H9 (cell line): ENCODE results near the gene MPPE1. TPM values are rescaled to one million over a fixed set of nuclear protein-coding genes. Genes with fewer than 3 reads are reported as not detected.

ENCODE experiments used
- DNase-seq: peaks from one replicate; pipeline ENCODE4 v3.0.0-alpha.2; 2017
- H2AFZ ChIP-seq: one replicate; pipeline ENCODE4 v1.6.1; 2013; ENCODE audit warnings: mild to moderate bottlenecking, low read length, control low read depth, moderate library complexity
- H2AK5ac ChIP-seq: 2 replicates; pipeline ENCODE4 v1.6.1; 2013; ENCODE audit warnings: low read length, control low read depth, mixed read lengths; ENCODE audit not compliant: insufficient read length
- H2BK120ac ChIP-seq: one replicate; pipeline ENCODE4 v1.6.1; 2013; ENCODE audit warnings: low read depth, mild to moderate bottlenecking, low read length, control low read depth, inconsistent platforms; ENCODE audit not compliant: poor library complexity, severe bottlenecking
- H2BK12ac ChIP-seq: 2 replicates; pipeline ENCODE4 v1.6.1; 2013; ENCODE audit warnings: low read length, control low read depth, mixed read lengths, low read depth; ENCODE audit not compliant: insufficient read length
- H2BK15ac ChIP-seq: 2 replicates; pipeline ENCODE4 v1.6.1; 2013; ENCODE audit warnings: low read depth, low read length, control low read depth
- H2BK20ac ChIP-seq: one replicate; pipeline ENCODE4 v1.6.1; 2013; ENCODE audit warnings: low read depth, mild to moderate bottlenecking, low read length, control low read depth, inconsistent platforms; ENCODE audit not compliant: poor library complexity, severe bottlenecking
- H2BK5ac ChIP-seq: 2 replicates; pipeline ENCODE4 v1.6.1; 2013; ENCODE audit warnings: low read length, control low read depth, mixed read lengths; ENCODE audit not compliant: insufficient read length
- H3K14ac ChIP-seq: 2 replicates; pipeline ENCODE4 v1.6.1; 2013; ENCODE audit warnings: low read length, control low read depth; ENCODE audit not compliant: insufficient read depth
- H3K18ac ChIP-seq: 2 replicates; pipeline ENCODE4 v1.6.1; 2013; ENCODE audit warnings: low read depth, mild to moderate bottlenecking, mixed read lengths, low read length, control low read depth; ENCODE audit not compliant: insufficient read length
- H3K23ac ChIP-seq: 2 replicates; pipeline ENCODE4 v1.6.1; 2013; ENCODE audit warnings: low read length, control low read depth, mixed read lengths, low read depth; ENCODE audit not compliant: insufficient read length
- H3K23me2 ChIP-seq: 2 replicates; pipeline ENCODE4 v1.6.1; 2013; ENCODE audit warnings: low read depth, mild to moderate bottlenecking, mixed read lengths, low read length, control low read depth; ENCODE audit not compliant: insufficient read length, poor library complexity, severe bottlenecking
- H3K27ac ChIP-seq: 2 replicates; pipeline ENCODE4 v1.5.1; 2013; ENCODE audit warnings: low read length, control low read depth, mixed read lengths, low read depth; ENCODE audit not compliant: insufficient read length
- H3K27me3 ChIP-seq: 2 replicates; pipeline ENCODE4 v1.6.1; 2013; ENCODE audit warnings: low read length, control low read depth, inconsistent platforms; ENCODE audit not compliant: insufficient read depth
- H3K4ac ChIP-seq: 2 replicates; pipeline ENCODE4 v1.6.1; 2013; ENCODE audit warnings: low read depth, mild to moderate bottlenecking, control low read depth, inconsistent platforms, low read length, moderate library complexity
- H3K4me1 ChIP-seq: 2 replicates; pipeline ENCODE4 v1.6.1; 2013; ENCODE audit warnings: low read length, control low read depth, inconsistent platforms; ENCODE audit not compliant: insufficient read depth
- H3K4me2 ChIP-seq: 2 replicates; pipeline ENCODE4 v1.6.1; 2013; ENCODE audit warnings: low read length, control low read depth, mixed read lengths; ENCODE audit not compliant: insufficient read length, insufficient read depth
- H3K56ac ChIP-seq: 2 replicates; pipeline ENCODE4 v1.6.1; 2013; ENCODE audit warnings: low read depth, mild to moderate bottlenecking, mixed read lengths, low read length, control low read depth; ENCODE audit not compliant: insufficient read length
- H3K79me1 ChIP-seq: 2 replicates; pipeline ENCODE4 v1.6.1; 2013; ENCODE audit warnings: low read depth, mild to moderate bottlenecking, moderate library complexity, low read length, control low read depth, inconsistent platforms; ENCODE audit not compliant: insufficient read depth, poor library complexity, severe bottlenecking
- H3K79me2 ChIP-seq: 2 replicates; pipeline ENCODE4 v1.6.1; 2013; ENCODE audit warnings: low read length, control low read depth, inconsistent platforms; ENCODE audit not compliant: insufficient read depth
- H3K9ac ChIP-seq: 2 replicates; pipeline ENCODE4 v1.6.1; 2013; ENCODE audit warnings: low read length, control low read depth, mixed read lengths; ENCODE audit not compliant: insufficient read length; ENCODE audit errors: extremely low read depth
- H3K9me3 ChIP-seq: one replicate; pipeline ENCODE4 v1.6.1; 2013; ENCODE audit warnings: low read depth, low read length, inconsistent platforms; ENCODE audit not compliant: control insufficient read depth
- H3T11ph ChIP-seq: one replicate; pipeline ENCODE4 v1.6.1; 2013; ENCODE audit warnings: mild to moderate bottlenecking, low read length, control low read depth, inconsistent platforms
- H4K20me1 ChIP-seq: one replicate; pipeline ENCODE4 v1.6.1; 2013; ENCODE audit not compliant: control insufficient read depth, insufficient read length, insufficient read depth
- H4K5ac ChIP-seq: 2 replicates; pipeline ENCODE4 v1.6.1; 2013; ENCODE audit warnings: low read depth, mild to moderate bottlenecking, mixed read lengths, low read length, control low read depth; ENCODE audit not compliant: insufficient read length
- H4K8ac ChIP-seq: replicated peaks from 2 replicates; pipeline ENCODE4 v1.6.1; 2013; ENCODE audit warnings: low read length, control low read depth, mixed read lengths, low read depth; ENCODE audit not compliant: insufficient read length
- H4K91ac ChIP-seq: 2 replicates; pipeline ENCODE4 v1.6.1; 2013; ENCODE audit warnings: low read depth, mild to moderate bottlenecking, moderate library complexity, mixed read lengths, low read length, control low read depth; ENCODE audit not compliant: insufficient read length
- H3K27ac Mint-ChIP-seq, 3 experiments: 2 replicates in 2 of 3; 3 replicates in 1 of 3; pipeline ENCODE4 v1.8.0; 2020 to 2021; ENCODE audit warnings: mixed read lengths in 3 of 3, mild to moderate bottlenecking in 1 of 3, moderate library complexity in 1 of 3
- H3K27me3 Mint-ChIP-seq: 2 replicates; pipeline ENCODE4 v1.8.0; 2021; ENCODE audit warnings: low read depth, mild to moderate bottlenecking, moderate library complexity, mixed read lengths
- H3K36me3 Mint-ChIP-seq, 3 experiments: 2 replicates in 2 of 3; 3 replicates in 1 of 3; pipeline ENCODE4 v1.8.0; 2020 to 2021; ENCODE audit warnings: low read depth in 3 of 3, mixed read lengths in 3 of 3; ENCODE audit not compliant: insufficient read depth in 1 of 3
- H3K4me1 Mint-ChIP-seq, 2 experiments: 2 replicates each; pipeline ENCODE4 v1.8.0; 2020; ENCODE audit warnings: mixed read lengths in 2 of 2
- H3K4me3 Mint-ChIP-seq, 2 experiments: 2 replicates in 1 of 2; 3 replicates in 1 of 2; pipeline ENCODE4 v1.8.0; 2020 to 2021; ENCODE audit warnings: mild to moderate bottlenecking in 2 of 2, mixed read lengths in 2 of 2, moderate library complexity in 1 of 2
- H3K9me3 Mint-ChIP-seq, 2 experiments: 2 replicates in 1 of 2; 3 replicates in 1 of 2; pipeline ENCODE4 v1.8.0; 2020; ENCODE audit warnings: mild to moderate bottlenecking in 2 of 2, mixed read lengths in 2 of 2, moderate library complexity in 1 of 2
- WGBS: extraction: QIAGEN DNeasy Blood & Tissue Kit; methylation state at CpG from one replicate; pipeline ENCODE4 v1.1.7; 2013; ENCODE audit warnings: missing lambda C conversion rate, low lambda C conversion rate, mixed read lengths; ENCODE audit not compliant: insufficient read length; ENCODE audit errors: extremely low coverage; 5-methylcytosine and 5-hydroxymethylcytosine counted together
- total RNA-seq: library from RNA; stranded (reverse); gene quantifications from 2 replicates; pipeline ENCODE4 v1.2.1, GENCODE V29; 2021
- TF ChIP-seq, protein P1 (sequence below): fragments of 200-600 bp; sonication (generic); conservative IDR thresholded peaks from 3 replicates; pipeline ENCODE4 v1.8.0; 2021; ENCODE audit warnings: antibody characterized with exemption, mild to moderate bottlenecking

MPPE1 gene
- total RNA-seq, 1 experiment from 2014 or later, result 13.2 TPM

DNA sequence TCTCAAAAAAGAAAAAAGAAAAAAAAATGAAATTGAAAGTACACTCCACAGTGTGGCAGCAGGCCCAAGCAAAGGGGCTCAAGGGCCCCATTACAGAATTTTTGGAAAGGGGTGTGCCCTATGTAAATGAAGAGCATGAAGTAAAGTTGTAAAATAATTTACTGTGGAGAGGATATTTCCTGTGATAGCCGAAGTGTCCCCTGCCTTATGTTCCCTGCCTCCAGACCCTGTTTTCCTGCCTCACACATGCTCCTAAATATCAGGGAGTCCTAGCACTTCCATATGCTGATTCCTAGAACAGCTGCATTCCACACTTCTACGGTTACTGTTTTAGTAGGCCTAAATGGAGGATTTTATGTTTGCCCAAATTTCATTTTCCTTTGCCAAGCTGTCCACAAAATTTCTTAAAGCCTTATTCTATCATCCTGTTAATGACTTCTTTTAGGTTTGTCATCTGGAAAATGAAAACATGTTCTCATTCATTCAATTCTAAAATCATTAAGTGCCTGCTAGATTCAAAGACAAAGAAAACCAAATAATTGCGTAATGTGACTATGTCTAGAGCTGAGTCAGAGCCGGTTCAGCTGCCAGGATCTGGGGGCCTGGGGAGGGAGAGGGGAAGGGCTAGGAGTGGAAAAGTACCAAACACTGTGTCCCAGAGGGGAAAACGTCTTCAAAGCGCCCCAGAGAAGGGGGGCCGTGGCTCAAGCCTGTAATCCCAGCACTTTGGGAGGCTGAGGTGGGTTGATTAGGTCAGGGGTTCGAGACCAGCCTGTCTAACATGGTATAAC is 47.3 kb upstream of the MPPE1 start:
- H3K4me1 ChIP-seq, result no peaks in the 10 kb centered on the region
- H3K23me2 ChIP-seq, result no peaks in the 10 kb centered on the region
- H2BK20ac ChIP-seq, result no peak overlapping the region
- Mint-ChIP-seq H3K36me3 (peaks cover 3 to 19% (median 15%) of the 10 kb centered on the region in 3 experiments; a peak in 5 of 7 replicates), H3K4me1 (peaks cover 19 to 25% of the 10 kb centered on the region in 2 experiments), H3K27me3 (peaks cover 2% of the 10 kb centered on the region), H3K27ac (peak overlapping the region in 2 of 3 experiments; percentile 23 to 71; a peak in 4 of 7 replicates), H3K9me3 (peaks cover 19 to 23% of the 10 kb centered on the region in 2 experiments; a peak in 4 of 5 replicates), H3K4me3 (no peak overlapping the region)
- no peak overlapping the region for H2BK12ac ChIP-seq
- no peak overlapping the region for H3K4ac ChIP-seq
- H3K4me2 ChIP-seq, result no peak overlapping the region
- H3K9me3 ChIP-seq, result no peaks in the 10 kb centered on the region
- H3K23ac ChIP-seq, result no peak overlapping the region
- H4K91ac ChIP-seq, result no peak overlapping the region
- no peak overlapping the region for H3K9ac ChIP-seq
- no peak overlapping the region for H3T11ph ChIP-seq
- H3K79me2 ChIP-seq, result no peaks in the 10 kb centered on the region
- no peak overlapping the region for H3K56ac ChIP-seq
- no peak overlapping the region for H2BK120ac ChIP-seq
- H2BK15ac ChIP-seq, result no peak overlapping the region
- H3K27me3 ChIP-seq, result no peaks in the 10 kb centered on the region
- no CpG with 5 or more reads among the region's 8 CpGs for WGBS
- H3K79me1 ChIP-seq, result no peaks in the 10 kb centered on the region
- no peak overlapping the region for H2AK5ac ChIP-seq
- H4K20me1 ChIP-seq, result no peaks in the 10 kb centered on the region
- peak; percentile 82 for DNase-seq
- H4K5ac ChIP-seq, result no peak overlapping the region
- H3K27ac ChIP-seq, result no peak overlapping the region
- no peak overlapping the region for H3K18ac ChIP-seq
- no peak overlapping the region for H2AFZ ChIP-seq
- no peak overlapping the region for H2BK5ac ChIP-seq
- H4K8ac ChIP-seq, result no peak overlapping the region
- H3K14ac ChIP-seq, result no peak overlapping the region
- TF ChIP-seq, protein P1, sequence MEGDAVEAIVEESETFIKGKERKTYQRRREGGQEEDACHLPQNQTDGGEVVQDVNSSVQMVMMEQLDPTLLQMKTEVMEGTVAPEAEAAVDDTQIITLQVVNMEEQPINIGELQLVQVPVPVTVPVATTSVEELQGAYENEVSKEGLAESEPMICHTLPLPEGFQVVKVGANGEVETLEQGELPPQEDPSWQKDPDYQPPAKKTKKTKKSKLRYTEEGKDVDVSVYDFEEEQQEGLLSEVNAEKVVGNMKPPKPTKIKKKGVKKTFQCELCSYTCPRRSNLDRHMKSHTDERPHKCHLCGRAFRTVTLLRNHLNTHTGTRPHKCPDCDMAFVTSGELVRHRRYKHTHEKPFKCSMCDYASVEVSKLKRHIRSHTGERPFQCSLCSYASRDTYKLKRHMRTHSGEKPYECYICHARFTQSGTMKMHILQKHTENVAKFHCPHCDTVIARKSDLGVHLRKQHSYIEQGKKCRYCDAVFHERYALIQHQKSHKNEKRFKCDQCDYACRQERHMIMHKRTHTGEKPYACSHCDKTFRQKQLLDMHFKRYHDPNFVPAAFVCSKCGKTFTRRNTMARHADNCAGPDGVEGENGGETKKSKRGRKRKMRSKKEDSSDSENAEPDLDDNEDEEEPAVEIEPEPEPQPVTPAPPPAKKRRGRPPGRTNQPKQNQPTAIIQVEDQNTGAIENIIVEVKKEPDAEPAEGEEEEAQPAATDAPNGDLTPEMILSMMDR, result no peak
